OCI-LY7 (cell line): ENCODE results near the gene MRC1. TPM values are rescaled to one million over a fixed set of nuclear protein-coding genes. Genes with fewer than 3 reads are reported as not detected.

ENCODE experiments used
- BruUV-seq: library from RNA; stranded (reverse); fragments of 400-500 nt; replicated peaks from 2 replicates; lab custom pipeline; 2021; lab: Mats Ljungman, UMichigan
- CTCF ChIA-PET: fragments of 300-600 bp; sonication (Branson Sonifier 250); formaldehyde crosslinking; loops from one replicate; lab custom pipeline; 2022; ENCODE audit warnings: antibody characterized with exemption; ENCODE audit not compliant: unreplicated experiment; lab: Charles Lee
- POLR2A ChIA-PET: fragments of 300-600 bp; sonication (Branson Sonifier 250); formaldehyde crosslinking; loops from one replicate; lab custom pipeline; 2022; ENCODE audit warnings: antibody characterized with exemption; lab: Charles Lee
- DNase-seq: peaks from one replicate; pipeline ENCODE4 v3.0.0-alpha.2; 2015; ENCODE audit warnings: low spot score
- H2AFZ ChIP-seq: fragments of 200-600 bp; sonication (generic), shearing (Covaris generic); 2 replicates; pipeline ENCODE4 v1.6.1; 2014; ENCODE audit warnings: mild to moderate bottlenecking, antibody characterized with exemption, low read length, moderate library complexity
- H3K27ac ChIP-seq: fragments of 200-600 bp; sonication (generic); 2 replicates; pipeline ENCODE4 v1.5.1; 2014; ENCODE audit warnings: mixed run types, low read depth, mild to moderate bottlenecking, moderate library complexity, low read length, inconsistent platforms; ENCODE audit not compliant: poor library complexity, severe bottlenecking
- H3K36me3 ChIP-seq: fragments of 200-600 bp; sonication (generic); 2 replicates; pipeline ENCODE4 v1.6.1; 2014; ENCODE audit warnings: mild to moderate bottlenecking, antibody characterized with exemption, low read length, moderate library complexity, mixed read lengths; ENCODE audit not compliant: insufficient read depth
- H3K4me1 ChIP-seq: fragments of 200-600 bp; sonication (generic); 2 replicates; pipeline ENCODE4 v1.5.1; 2014; ENCODE audit warnings: mild to moderate bottlenecking, low read length; ENCODE audit not compliant: insufficient read depth, poor library complexity, severe bottlenecking
- H3K4me2 ChIP-seq: fragments of 200-600 bp; sonication (generic); 2 replicates; pipeline ENCODE4 v1.6.1; 2014; ENCODE audit warnings: mild to moderate bottlenecking, low read length
- H3K4me3 ChIP-seq: fragments of 200-600 bp; sonication (generic); 2 replicates; pipeline ENCODE4 v1.5.1; 2014; ENCODE audit warnings: mild to moderate bottlenecking, low read depth, low read length; ENCODE audit not compliant: poor library complexity, severe bottlenecking
- H3K79me2 ChIP-seq: fragments of 200-600 bp; sonication (generic); 2 replicates; pipeline ENCODE4 v1.6.1; 2016; ENCODE audit warnings: low read depth, mild to moderate bottlenecking, low read length, moderate library complexity, mixed read lengths; ENCODE audit not compliant: insufficient read depth
- H3K9me2 ChIP-seq: fragments of 200-600 bp; sonication (generic); 2 replicates; pipeline ENCODE4 v1.6.1; 2016; ENCODE audit warnings: mild to moderate bottlenecking, low read length, mixed read lengths; ENCODE audit not compliant: insufficient read depth
- H3K9me3 ChIP-seq: fragments of 200-600 bp; sonication (generic); 2 replicates; pipeline ENCODE4 v1.6.1; 2014; ENCODE audit warnings: mild to moderate bottlenecking, mixed run types, low read length, mixed read lengths
- H4K20me1 ChIP-seq: fragments of 200-600 bp; sonication (generic); 2 replicates; pipeline ENCODE4 v1.6.1; 2014; ENCODE audit warnings: mild to moderate bottlenecking, antibody characterized with exemption, low read length, moderate library complexity, mixed read lengths; ENCODE audit not compliant: insufficient read depth
- CTCF ChIP-seq: fragments of 200-600 bp; sonication (generic); conservative IDR thresholded peaks from 2 replicates; pipeline ENCODE4 v1.5.1; 2014; ENCODE audit warnings: mild to moderate bottlenecking, antibody characterized with exemption, low read length, moderate library complexity, mixed read lengths
- EZH2phosphoT487 ChIP-seq: fragments of 200-600 bp; sonication (generic); IDR thresholded peaks from 2 replicates; pipeline ENCODE4 v1.6.1; 2018; ENCODE audit warnings: low read depth, borderline replicate concordance, mild to moderate bottlenecking, mixed run types, antibody characterized with exemption, low read length, moderate library complexity, mixed read lengths
- intact Hi-C: fragments of 100-400 bp; cut with micrococcal nuclease; formaldehyde crosslinking; loops from one replicate; pipeline ENCODE4 v1.10.0; 2022; ENCODE audit not compliant: unreplicated experiment
- total RNA-seq, 2 experiments: library from RNA; depleted of rRNA in 1 of 2; stranded (reverse); fragments of >200 nt in 1 of 2; shearing (Covaris generic) in 1 of 2; gene quantifications; 2 replicates each; pipeline ENCODE4 v1.2.3, GENCODE V29; 2014 to 2022

MRC1 gene
- total RNA-seq, 2 experiments from 2014 or later: not detected

- Histone ChIP-seq H3K9me2 (no peaks in the 10 kb centered on the region), H3K4me2 (no peak overlapping the region), H2AFZ (no peak overlapping the region), H3K4me3 (no peak overlapping the region), H3K79me2 (no peaks in the 10 kb centered on the region), H3K9me3 (no peaks in the 10 kb centered on the region), H4K20me1 (no peaks in the 10 kb centered on the region), H3K36me3 (no peaks in the 10 kb centered on the region), H3K27ac (no peak overlapping the region), H3K4me1 (no peaks in the 10 kb centered on the region)
- DNase-seq: no peak
- BruUV-seq: no TSS peak
- TF ChIP-seq CTCF (no peak), EZH2phosphoT487 (no peak)
- intact Hi-C loops: loop anchor here (10.0 kb wide), 2 partner anchors 256 to 366 kb away; no protein-coding TSS in a partner anchor
- POLR2A ChIA-PET: interaction anchor here (0.7 kb wide), 1 partner anchor 404 kb away, joined by 3 read pairs; no protein-coding TSS in a partner anchor
- CTCF ChIA-PET: no interaction called here
Measured at GRCh38 chr10:17848646-17849045, 39.5 kb downstream of the MRC1 start.

DNA sequence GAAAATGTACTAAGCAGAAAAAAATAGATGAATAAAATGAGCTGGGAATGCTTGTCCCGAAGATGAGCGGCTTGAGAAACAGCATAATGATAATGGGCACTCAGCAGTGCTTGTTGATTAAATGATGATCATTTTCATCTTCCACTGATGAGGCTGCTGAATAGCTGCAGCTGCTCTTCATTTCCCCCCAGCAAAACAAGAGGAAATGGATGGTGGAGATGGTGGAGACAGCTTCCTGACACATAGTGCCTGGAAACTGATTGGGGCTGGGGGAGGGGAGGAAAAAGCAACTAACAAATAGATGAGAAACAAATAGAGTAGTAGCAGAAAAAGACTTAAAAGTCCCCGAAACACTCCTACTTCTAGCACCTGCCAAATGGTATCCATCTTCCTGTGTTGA is 41.4 kb downstream of the MRC1 start:
- no peak for DNase-seq
- H2AFZ ChIP-seq: no peak overlapping the region
- no peaks in the 10 kb centered on the region for H3K9me3 ChIP-seq
- no peaks in the 10 kb centered on the region for H4K20me1 ChIP-seq
- TF ChIP-seq CTCF: no peak
- no peak for TF ChIP-seq EZH2phosphoT487
- ChIA-PET POLR2A (interaction anchor here (0.7 kb wide), 3 partner anchors 367 to 1480 kb away, joined by 3 read pairs; no protein-coding TSS in a partner anchor), CTCF (no interaction called here)
- no peaks in the 10 kb centered on the region for H3K36me3 ChIP-seq
- H3K27ac ChIP-seq: no peak overlapping the region
- BruUV-seq: no TSS peak
- no peaks in the 10 kb centered on the region for H3K9me2 ChIP-seq
- no peak overlapping the region for H3K4me2 ChIP-seq
- intact Hi-C loops: no loop called here
- no peak overlapping the region for H3K4me3 ChIP-seq
- H3K4me1 ChIP-seq: no peaks in the 10 kb centered on the region
- no peaks in the 10 kb centered on the region for H3K79me2 ChIP-seq

DNA sequence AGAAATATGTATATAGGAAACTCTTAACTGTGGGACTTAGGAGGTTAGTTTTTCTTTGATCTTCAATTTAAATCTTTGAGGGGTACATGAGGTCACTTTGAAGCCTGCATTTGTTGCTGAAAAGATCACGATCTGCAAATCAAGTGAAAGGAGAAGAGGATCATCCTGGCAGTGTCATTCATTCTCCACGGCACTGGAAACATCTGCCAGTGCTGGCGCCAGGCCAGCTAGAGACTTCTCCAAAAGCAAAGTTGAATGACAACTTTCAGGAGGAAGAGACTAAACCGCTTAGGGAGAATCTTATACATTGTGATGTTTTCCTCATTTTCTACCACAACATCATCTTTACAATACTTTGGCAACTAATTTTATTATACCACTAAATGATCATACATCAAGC is 42.5 kb downstream of the MRC1 start:
- CTCF ChIA-PET: no interaction called here

More for the DNA sequence above, 42.5 kb downstream of the MRC1 start:
- Histone ChIP-seq H3K4me1 (no peaks in the 10 kb centered on the region), H3K36me3 (no peaks in the 10 kb centered on the region), H3K9me3 (no peaks in the 10 kb centered on the region), H3K9me2 (no peaks in the 10 kb centered on the region), H2AFZ (no peak overlapping the region), H3K4me3 (no peak overlapping the region), H4K20me1 (no peaks in the 10 kb centered on the region), H3K27ac (no peak overlapping the region), H3K79me2 (no peaks in the 10 kb centered on the region), H3K4me2 (no peak overlapping the region)
- intact Hi-C loops: no loop called here
- BruUV-seq: no TSS peak
- TF ChIP-seq EZH2phosphoT487 (no peak), CTCF (no peak)
- POLR2A ChIA-PET: no interaction called here
- DNase-seq: no peak
